M059J (cell line): ENCODE results near the gene FRS3. TPM values are rescaled to one million over a fixed set of nuclear protein-coding genes. Genes with fewer than 3 reads are reported as not detected.

Source experiments
- DNase-seq: peaks from one replicate; pipeline ENCODE4 v3.0.0-alpha.2; 2012; ENCODE audit warnings: low read depth
- total RNA-seq: library from RNA; depleted of rRNA; stranded (reverse); fragments of >200 nt; shearing (Covaris generic); gene quantifications from 2 replicates; pipeline ENCODE4 v1.2.3, GENCODE V29; 2014

FRS3 gene
- total RNA-seq, 1 experiment from 2014 or later: 2.4 TPM

- DNase-seq: no peak
Measured at GRCh38 chr6:41791305-41791704, 11.6 kb upstream of the FRS3 start.

- DNase-seq: no peak
Measured at GRCh38 chr6:41790045-41790444, 10.3 kb upstream of the FRS3 start.

GRCh38 chr6:41789390-41789724 is 9.7 kb upstream of the FRS3 start:
- no peak for DNase-seq

- peak; percentile 93 for DNase-seq
Measured at GRCh38 chr6:41787219-41787917, 7.7 kb upstream of the FRS3 start, which contains the start of gene TOMM6. Gene TOMM6 (plus strand): TSS chr6:41787694. CDS start chr6:41787698, 4 bp downstream.

- peak; percentile 82 for DNase-seq
Measured at GRCh38 chr6:41786451-41787218, 6.9 kb upstream of the FRS3 start.

- DNase-seq: peak; percentile 23
Measured at GRCh38 chr6:41785689-41786450, 6.2 kb upstream of the FRS3 start.

- no peak for DNase-seq
Measured at GRCh38 chr6:41785254-41785653, 5.6 kb upstream of the FRS3 start.

- peak; percentile 32 for DNase-seq
Measured at GRCh38 chr6:41784581-41785171, 5.0 kb upstream of the FRS3 start.

GRCh38 chr6:41783106-41783780 is 3.5 kb upstream of the FRS3 start:
- DNase-seq: no peak

- DNase-seq: peak; percentile 21
Measured at GRCh38 chr6:41781366-41781730, 1.6 kb upstream of the FRS3 start.

GRCh38 chr6:41780551-41781365 is 1.1 kb upstream of the FRS3 start, which contains the start of gene PRICKLE4:
Gene PRICKLE4 (plus strand): TSS chr6:41780782. CDS start chr6:41783474, 2,692 bp downstream.
- DNase-seq: peak; percentile 76

- no peak for DNase-seq
Measured at GRCh38 chr6:41779336-41779735, 364 bp downstream of the FRS3 start.

GRCh38 chr6:41778895-41779294 is 805 bp downstream of the FRS3 start:
- DNase-seq: no peak

- no peak for DNase-seq
Measured at GRCh38 chr6:41777551-41778285, 2.0 kb downstream of the FRS3 start.

GRCh38 chr6:41775293-41775882 is 4.3 kb downstream of the FRS3 start:
- DNase-seq: no peak

GRCh38 chr6:41774841-41775240 is 4.9 kb downstream of the FRS3 start:
- no peak for DNase-seq

- DNase-seq: no peak
Measured at GRCh38 chr6:41771058-41771983, 8.4 kb downstream of the FRS3 start.

GRCh38 chr6:41770381-41771057 is 9.2 kb downstream of the FRS3 start:
- no peak for DNase-seq
